ENCODE results near the gene BRD9.
"Not testable (repeated sequence)": the region's sequence is repeated elsewhere in the genome, so short reads cannot be mapped to it uniquely, and the experiment has no call there.

BRD9 gene

DNA sequence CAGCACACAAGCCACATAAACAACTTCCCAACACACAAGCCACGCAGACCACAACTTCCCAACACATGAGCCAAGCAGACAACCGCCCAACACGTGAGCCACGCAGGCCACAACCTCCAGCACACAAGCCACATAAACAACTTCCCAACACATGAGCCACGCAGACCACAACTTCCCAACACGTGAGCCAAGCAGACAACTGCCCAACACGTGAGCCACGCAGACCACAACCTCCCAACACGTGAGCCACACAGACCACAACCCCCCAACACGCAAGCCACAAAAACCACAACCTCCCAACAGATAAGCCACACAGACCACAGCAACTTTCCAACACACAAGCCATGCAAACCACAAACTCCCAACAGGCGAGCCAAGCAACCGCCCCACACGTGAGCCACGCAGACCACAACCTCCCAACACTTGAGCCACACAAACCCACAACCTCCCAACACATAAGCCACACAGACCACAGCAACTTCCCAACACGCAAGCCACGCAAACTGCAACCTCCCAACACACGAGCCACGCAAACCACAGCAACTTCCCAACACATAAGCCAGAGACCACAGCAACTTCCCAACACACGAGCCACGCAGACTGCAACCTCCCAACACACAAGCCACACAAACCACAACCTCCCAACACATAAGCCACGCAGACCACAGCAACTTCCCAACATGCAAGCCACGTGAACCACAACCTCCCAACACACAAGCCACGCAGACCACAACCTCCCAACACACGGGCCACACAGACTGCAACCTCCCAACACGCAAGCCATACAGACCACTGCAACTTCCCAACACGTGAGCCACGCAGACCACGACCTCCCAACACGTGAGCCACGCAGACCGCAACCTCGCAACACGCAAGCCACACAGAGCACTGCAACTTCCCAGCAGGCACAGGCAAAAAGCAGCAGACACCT is 10.1 kb downstream of the BRD9 start:
- DNase-seq (ENCODE audit: low read depth) = no peak
- TF ChIP-seq, protein P1, sequence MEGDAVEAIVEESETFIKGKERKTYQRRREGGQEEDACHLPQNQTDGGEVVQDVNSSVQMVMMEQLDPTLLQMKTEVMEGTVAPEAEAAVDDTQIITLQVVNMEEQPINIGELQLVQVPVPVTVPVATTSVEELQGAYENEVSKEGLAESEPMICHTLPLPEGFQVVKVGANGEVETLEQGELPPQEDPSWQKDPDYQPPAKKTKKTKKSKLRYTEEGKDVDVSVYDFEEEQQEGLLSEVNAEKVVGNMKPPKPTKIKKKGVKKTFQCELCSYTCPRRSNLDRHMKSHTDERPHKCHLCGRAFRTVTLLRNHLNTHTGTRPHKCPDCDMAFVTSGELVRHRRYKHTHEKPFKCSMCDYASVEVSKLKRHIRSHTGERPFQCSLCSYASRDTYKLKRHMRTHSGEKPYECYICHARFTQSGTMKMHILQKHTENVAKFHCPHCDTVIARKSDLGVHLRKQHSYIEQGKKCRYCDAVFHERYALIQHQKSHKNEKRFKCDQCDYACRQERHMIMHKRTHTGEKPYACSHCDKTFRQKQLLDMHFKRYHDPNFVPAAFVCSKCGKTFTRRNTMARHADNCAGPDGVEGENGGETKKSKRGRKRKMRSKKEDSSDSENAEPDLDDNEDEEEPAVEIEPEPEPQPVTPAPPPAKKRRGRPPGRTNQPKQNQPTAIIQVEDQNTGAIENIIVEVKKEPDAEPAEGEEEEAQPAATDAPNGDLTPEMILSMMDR (conservative IDR thresholded peaks at IDR 0.05; ENCODE audit: low read length) = no peak
- H3K4me3 ChIP-seq (ENCODE audit: low read length) = no peak overlapping the region

DNA sequence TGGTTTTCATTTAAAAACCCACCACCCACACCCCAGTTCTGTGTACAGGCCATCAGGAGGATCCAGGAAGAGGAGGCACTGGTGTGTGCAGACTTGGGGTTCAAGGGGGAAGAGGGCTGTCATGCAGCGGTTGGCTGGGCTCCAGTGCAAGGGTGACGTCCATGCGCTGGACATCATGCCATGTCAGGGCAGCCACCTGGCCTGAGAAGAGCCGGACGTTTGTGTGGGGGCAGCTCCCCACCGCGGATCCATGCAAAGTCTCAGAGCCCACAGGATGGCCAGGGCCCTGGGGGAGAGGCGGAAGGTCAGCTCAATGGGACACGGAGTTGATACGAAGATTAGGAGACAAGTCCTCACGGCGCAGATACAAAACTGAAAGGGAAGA is 11.1 kb downstream of the BRD9 start:
- no peak overlapping the region for H3K4me3 ChIP-seq (ENCODE audit: low read length)
- TF ChIP-seq, protein P1 (conservative IDR thresholded peaks at IDR 0.05; ENCODE audit: low read length) = no peak
- no peak for DNase-seq (ENCODE audit: low read depth)

DNA sequence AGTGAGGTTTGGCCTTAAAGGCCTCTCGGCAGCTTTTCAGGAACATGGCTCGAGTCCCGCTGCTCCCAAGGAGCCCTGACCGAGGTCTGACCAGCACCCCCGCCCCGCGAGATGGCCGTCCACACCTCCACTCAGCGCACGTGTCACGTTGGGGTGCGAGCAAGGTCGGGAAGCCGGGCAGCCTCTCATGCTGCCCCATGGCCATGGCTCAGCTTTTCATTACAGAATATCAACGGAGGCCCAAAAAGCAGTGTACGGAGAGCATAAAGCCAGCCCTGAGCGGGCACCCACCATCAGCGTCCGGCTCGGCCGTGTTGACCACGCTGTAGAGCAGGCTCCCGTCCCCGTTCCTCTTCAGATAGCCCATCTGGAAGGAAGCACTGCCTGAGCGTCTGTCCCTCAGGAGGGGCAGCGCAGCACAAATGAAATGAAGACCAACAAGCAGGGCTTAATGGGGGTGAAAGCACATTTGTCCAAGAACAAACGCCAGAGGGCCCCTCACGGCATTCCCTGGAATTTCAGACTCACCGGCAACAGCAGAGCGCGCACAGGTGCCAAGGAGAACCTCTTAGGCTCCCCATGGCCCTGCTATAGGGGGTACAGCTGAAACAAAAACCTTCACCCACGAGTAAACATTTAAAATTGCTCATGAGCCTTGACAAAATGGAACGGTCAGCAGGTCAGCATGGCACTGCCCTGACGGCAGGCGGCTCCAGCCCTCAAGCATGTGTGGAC is 11.6 kb downstream of the BRD9 start:
- no peak overlapping the region for H3K4me3 ChIP-seq (ENCODE audit: low read length)
- TF ChIP-seq, protein P1 (conservative IDR thresholded peaks at IDR 0.05; ENCODE audit: low read length) = no peak
- DNase-seq (ENCODE audit: low read depth) = no peak

DNA sequence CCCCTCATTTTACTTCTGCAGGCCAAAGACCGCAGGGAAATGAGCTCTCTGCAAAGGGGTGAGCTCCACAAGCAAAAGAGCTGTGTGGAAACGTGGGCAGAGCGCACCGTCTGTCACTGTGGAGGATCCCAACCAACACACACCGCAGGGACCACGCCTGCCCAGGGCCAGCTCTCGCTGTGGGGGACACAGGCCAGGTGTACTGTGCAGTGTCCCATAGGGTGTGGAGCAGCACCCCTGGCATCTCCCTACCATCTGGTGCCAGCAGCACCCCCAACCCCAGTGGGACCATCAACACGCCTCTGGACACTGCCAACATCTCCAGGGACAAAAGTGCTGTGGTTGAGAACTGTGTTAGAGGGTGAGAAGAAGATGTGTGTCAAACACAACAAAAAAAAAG is 13.9 kb downstream of the BRD9 start:
- not testable (repeated sequence) for H3K4me3 ChIP-seq (ENCODE audit: low read length); DNase-seq (ENCODE audit: low read depth)

DNA sequence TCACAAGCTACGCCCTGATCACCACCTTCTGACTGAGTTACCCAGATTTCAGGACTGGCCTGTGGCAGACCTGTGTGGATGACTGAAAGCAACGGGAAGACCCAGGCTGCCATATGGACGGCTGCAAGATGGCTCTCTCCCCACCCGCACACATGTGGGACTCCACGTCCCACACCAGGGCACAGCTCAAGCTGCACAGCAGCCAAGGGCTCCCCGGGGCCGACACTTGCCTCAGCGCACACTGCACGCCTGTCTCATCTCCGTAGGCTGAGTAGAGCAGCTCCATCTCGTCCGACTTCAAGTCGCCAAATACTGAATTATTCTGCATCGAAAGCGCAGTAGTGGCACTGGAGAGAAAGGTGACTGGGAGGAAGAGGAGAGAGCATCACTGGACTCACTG is 14.5 kb downstream of the BRD9 start:
- no peak for DNase-seq (ENCODE audit: low read depth)
- TF ChIP-seq, protein P1 (conservative IDR thresholded peaks at IDR 0.05; ENCODE audit: low read length) = no peak
- H3K4me3 ChIP-seq (ENCODE audit: low read length) = no peak overlapping the region

DNA sequence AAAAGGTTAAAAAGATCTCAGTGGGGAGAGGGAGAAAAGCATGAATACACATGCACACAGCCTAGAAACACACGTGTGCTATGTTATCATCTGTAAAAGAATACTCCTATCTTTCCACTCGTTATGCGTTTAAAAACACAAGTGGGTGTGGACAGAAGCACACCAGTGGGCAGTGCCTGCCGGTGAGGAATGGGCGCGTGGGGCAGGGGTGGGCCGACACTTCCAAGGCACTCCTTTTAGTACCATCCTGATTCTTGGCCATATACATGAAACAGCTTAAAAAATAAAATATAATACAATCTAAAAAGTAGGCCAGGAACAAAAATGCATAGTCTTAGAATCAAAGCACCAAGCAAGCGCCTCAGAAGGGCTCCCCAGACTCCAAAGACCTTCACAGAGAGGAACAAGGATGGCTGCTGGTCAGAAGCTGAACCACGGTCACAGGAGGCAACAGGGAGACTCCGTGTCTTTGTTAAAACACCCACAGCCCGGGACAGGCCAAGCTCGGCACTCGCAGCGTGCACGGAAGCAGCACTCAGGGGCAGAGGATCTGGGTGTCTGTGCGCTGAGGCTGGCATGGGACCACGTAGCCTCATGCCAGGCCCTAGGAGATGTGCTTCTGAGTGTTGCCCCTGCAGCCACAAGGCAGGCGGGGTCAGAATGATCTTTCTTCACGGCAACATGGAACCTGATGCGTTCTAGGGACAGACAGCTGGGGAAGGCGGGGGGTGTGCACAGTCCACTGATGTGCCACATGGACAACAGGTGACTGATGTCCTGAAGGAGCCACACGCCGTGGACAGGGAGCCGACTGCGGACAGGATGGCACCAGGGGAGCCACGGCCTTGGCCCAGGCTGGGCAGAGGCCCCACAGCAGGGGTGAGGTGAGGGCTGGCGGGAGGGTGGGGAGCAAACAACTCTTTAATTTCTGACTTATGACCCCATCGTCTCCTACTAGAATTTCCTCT is 15.9 kb downstream of the BRD9 start:
- no peak overlapping the region for H3K4me3 ChIP-seq (ENCODE audit: low read length)
- TF ChIP-seq, protein P1 (conservative IDR thresholded peaks at IDR 0.05; ENCODE audit: low read length) = no peak
- DNase-seq (ENCODE audit: low read depth) = no peak

DNA sequence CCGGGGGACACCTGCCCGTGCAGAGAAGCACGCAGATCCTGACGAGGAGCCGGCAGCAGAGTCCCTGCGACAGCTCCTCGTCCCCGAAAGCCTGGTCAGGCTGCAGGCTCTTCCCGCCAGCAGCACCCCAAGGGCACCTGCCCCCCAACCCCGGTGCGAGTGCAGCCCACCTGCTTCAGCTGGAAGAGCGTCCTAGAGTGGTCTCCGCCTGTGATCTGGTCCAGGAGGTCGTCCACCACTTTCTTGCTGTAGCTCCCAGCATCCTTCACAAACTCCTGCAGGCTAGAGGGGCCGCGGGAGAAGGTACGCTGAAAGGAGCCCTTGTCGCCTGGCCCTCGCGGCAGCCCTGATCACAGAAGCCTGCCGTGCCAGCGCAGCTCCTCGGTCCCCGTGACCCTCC is 16.7 kb downstream of the BRD9 start:
- TF ChIP-seq, protein P1 (conservative IDR thresholded peaks at IDR 0.05; ENCODE audit: low read length) = no peak
- no peak overlapping the region for H3K4me3 ChIP-seq (ENCODE audit: low read length)
- no peak for DNase-seq (ENCODE audit: low read depth)

All from AG10803 (cell line).